Heart right ventricle (tissue), 16 donors: Measurements from ENCODE around the gene VRK1. TPM values are rescaled to one million over a fixed set of nuclear protein-coding genes. Genes with fewer than 3 reads are reported as not detected.

Experiments
- ATAC-seq, 8 donors: fragments of 200-7000 bp; cut with Tn5 transposase; one replicate each; pipeline ENCODE4 v1.9.1; 2020; ENCODE audit warnings: mild to moderate bottlenecking in 8 of 8, moderate library complexity in 8 of 8, moderate number of reproducible peaks in 1 of 8
- DNase-seq, 2 donors: peaks; one replicate each; pipeline ENCODE4 v3.0.0-alpha.2; 2020
- H3K27ac ChIP-seq, 10 donors: fragments of 200-600 bp; sonication (generic) in 2 of 10; one replicate each; pipeline versions ENCODE4 v1.5.0 to v1.8.0; 2020 to 2022; ENCODE audit warnings: mild to moderate bottlenecking in 3 of 10
- H3K27me3 ChIP-seq, 7 donors: fragments of 200-600 bp; one replicate each; pipeline ENCODE4 v1.8.0; 2021 to 2022; ENCODE audit warnings: mild to moderate bottlenecking in 2 of 7
- H3K36me3 ChIP-seq, 9 donors: fragments of 200-600 bp; sonication (generic) in 1 of 9; one replicate each; pipeline versions ENCODE4 v1.5.0 to v1.8.0; 2020 to 2022; ENCODE audit warnings: mild to moderate bottlenecking in 2 of 9
- H3K4me1 ChIP-seq, 9 donors: fragments of 200-600 bp; sonication (generic) in 1 of 9; one replicate each; pipeline versions ENCODE4 v1.5.0 to v1.8.0; 2020 to 2022; ENCODE audit warnings: mild to moderate bottlenecking in 4 of 9
- H3K4me3 ChIP-seq, 10 donors: fragments of 200-600 bp; sonication (generic) in 2 of 10; one replicate each; pipeline versions ENCODE4 v1.5.0 to v1.8.0; 2020 to 2022; ENCODE audit warnings: mild to moderate bottlenecking in 7 of 10, moderate library complexity in 2 of 10
- H3K9me3 ChIP-seq, 11 donors: fragments of 200-600 bp in 10 of 11; sonication (generic) in 2 of 11; one replicate each; pipeline versions ENCODE4 v1.5.0 to v1.8.0; 2013 to 2022; ENCODE audit warnings: mild to moderate bottlenecking in 2 of 11, control low read depth in 1 of 11, moderate library complexity in 1 of 11
- WGBS, 2 donors: extraction: QIAGEN DNeasy Blood & Tissue Kit; methylation state at CpG; one replicate each; pipeline ENCODE4 v1.1.7; 2013; ENCODE audit warnings: inconsistent platforms in 1 of 2; 5-methylcytosine and 5-hydroxymethylcytosine counted together
- intact Hi-C, 10 donors: fragments of 100-400 bp; cut with DNase I; formaldehyde crosslinking; loops; one replicate each; pipeline versions ENCODE4 v1.11.1 to v1.14.2; 2022
- polyA plus RNA-seq, 2 donors: library from polyadenylated mRNA; stranded (reverse); fragments of 200-250 nt; gene quantifications; one replicate each; pipeline ENCODE4 v1.2.3, GENCODE V29; 2013
- total RNA-seq, 10 donors: library from RNA; stranded (reverse); fragmentation: NEBNext Ultra II Directional in 3 of 10; extraction: Animal tissue kit (Norgen Biotek cat#: 25700) in 3 of 10; gene quantifications; one replicate each; pipeline versions ENCODE4 v1.2.1 to v1.2.4, GENCODE V29; 2021 to 2023
- TF ChIP-seq, protein P1 (sequence below), 9 donors: fragments of 200-600 bp; sonication (generic) in 2 of 9; IDR thresholded peaks; one replicate each; pipeline versions ENCODE4 v1.5.0 to v1.8.0; 2021 to 2022; ENCODE audit warnings: antibody characterized with exemption in 9 of 9, mild to moderate bottlenecking in 5 of 9, moderate library complexity in 1 of 9
- donor health status: Arrhythmogenic right ventricular cardiomyopathy.
- donor health status: ischemic (EF 13 %, LVEDD 7.1; RV severe dilation, severe dysfunction).
- donor health status: healthy with polysubstance abuse.
- donor health status: DM: no; HTN: yes; CAD: no.
- donor health status: DM: no; HTN: no; CAD: no.
- donor health status: ischemic (EF 25% LVEDD 6.9; RV normal size, moderate dysfunction).
- donor health status: ischemic (EF 25% LVEDD 5.7; RV mildly dilated, moderate dysfunction).
- donor health status: healthy.
- donor health status: DM: yes; HTN: yes; CAD: no.
- donor health status: Ischemic cardiomyopathy.
- donor health status: ischemic (EF 35%, LVEDD 5.7; RV mildly dilated, moderate dysfunction).
- donor health status: nonischemic (EF 11% LVEDD 7.7; RV severe dilation, severe dysfunction).
- donor health status: DM: yes; HTN: yes; CAD: no.
- donor health status: PGD.
- donor health status: ischemic (EF 29% LVEDD 5.4; RV normal size, mild dysfunction).
- donor health status: nonischemic (EF 23%, LVEDD 6.1; RV moderate dilation, normal function).

The VRK1 gene
- total and polyA plus RNA-seq, 12 donors: 2.3 to 9.7 (median 7.2) TPM

DNA sequence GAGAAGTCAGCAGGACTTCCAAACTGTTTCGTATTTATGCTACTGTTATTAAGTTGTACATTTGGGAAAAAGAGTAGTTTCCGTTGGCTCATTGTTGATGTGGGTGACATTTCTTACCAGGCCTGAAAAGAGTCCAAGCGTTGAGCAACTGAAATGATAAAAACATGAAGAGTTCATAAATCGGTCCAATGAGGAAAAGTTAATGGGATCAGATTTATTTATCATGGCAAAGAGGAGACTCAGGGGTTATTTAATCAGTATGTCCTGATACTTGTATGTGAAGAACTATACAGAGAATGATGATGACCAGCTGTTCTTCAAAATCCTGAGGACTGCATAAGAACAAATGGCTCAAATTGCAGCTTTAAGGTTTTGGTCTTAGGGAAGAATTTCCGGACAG is 7.7 kb downstream of the VRK1 start:
- H3K36me3 ChIP-seq: no peaks in the 10 kb centered on the region
- H3K27me3 ChIP-seq: no peaks in the 10 kb centered on the region
- 70 to 76% methylated on average over 5 of the region's 5 CpGs for WGBS, 2 donors
- TF ChIP-seq, protein P1, sequence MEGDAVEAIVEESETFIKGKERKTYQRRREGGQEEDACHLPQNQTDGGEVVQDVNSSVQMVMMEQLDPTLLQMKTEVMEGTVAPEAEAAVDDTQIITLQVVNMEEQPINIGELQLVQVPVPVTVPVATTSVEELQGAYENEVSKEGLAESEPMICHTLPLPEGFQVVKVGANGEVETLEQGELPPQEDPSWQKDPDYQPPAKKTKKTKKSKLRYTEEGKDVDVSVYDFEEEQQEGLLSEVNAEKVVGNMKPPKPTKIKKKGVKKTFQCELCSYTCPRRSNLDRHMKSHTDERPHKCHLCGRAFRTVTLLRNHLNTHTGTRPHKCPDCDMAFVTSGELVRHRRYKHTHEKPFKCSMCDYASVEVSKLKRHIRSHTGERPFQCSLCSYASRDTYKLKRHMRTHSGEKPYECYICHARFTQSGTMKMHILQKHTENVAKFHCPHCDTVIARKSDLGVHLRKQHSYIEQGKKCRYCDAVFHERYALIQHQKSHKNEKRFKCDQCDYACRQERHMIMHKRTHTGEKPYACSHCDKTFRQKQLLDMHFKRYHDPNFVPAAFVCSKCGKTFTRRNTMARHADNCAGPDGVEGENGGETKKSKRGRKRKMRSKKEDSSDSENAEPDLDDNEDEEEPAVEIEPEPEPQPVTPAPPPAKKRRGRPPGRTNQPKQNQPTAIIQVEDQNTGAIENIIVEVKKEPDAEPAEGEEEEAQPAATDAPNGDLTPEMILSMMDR (IDR thresholded peaks at IDR 0.05): no peak
- peaks cover 0 to 38% (median 5%) of the 10 kb centered on the region in 9 donors for H3K4me1 ChIP-seq
- no peak overlapping the region for H3K4me3 ChIP-seq
- H3K9me3 ChIP-seq: no peaks in the 10 kb centered on the region
- DNase-seq: no peak
- intact Hi-C loops: no loop called here
- no peak overlapping the region for H3K27ac ChIP-seq
- no peak for ATAC-seq

DNA sequence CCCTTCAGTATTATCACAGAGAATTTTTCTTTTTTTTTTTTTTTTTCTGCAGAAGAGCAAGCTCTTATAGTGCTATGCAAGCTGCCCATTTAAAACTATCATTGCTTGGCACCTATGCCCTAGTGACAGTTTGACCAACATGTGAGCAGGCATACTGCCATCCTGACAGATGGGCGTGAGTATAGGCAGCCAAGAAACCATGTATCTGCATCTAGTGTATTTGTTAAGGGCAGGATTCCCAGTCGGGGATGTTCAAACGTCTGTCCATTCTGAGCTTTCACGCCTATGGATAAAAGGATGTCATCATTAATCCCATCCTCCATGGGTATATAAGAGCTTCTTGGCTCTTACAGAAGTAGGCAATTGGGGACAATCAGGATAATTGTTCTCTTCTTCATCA is 8.8 kb downstream of the VRK1 start:
- ATAC-seq (peak; percentile 49 to 90 (median 70)), DNase-seq (peak in 1 of 2 donors; percentile 24)
- WGBS, 2 donors: 49 to 60% methylated on average over 4 of the region's 4 CpGs
- intact Hi-C loops: no loop called here
- H3K9me3 ChIP-seq: no peaks in the 10 kb centered on the region
- H3K27ac ChIP-seq: no peak overlapping the region
- peaks cover 0 to 38% (median 5%) of the 10 kb centered on the region in 9 donors for H3K4me1 ChIP-seq
- TF ChIP-seq, protein P1 (IDR thresholded peaks at IDR 0.05): no peak
- no peaks in the 10 kb centered on the region for H3K36me3 ChIP-seq
- no peak overlapping the region for H3K4me3 ChIP-seq
- H3K27me3 ChIP-seq: no peaks in the 10 kb centered on the region

DNA sequence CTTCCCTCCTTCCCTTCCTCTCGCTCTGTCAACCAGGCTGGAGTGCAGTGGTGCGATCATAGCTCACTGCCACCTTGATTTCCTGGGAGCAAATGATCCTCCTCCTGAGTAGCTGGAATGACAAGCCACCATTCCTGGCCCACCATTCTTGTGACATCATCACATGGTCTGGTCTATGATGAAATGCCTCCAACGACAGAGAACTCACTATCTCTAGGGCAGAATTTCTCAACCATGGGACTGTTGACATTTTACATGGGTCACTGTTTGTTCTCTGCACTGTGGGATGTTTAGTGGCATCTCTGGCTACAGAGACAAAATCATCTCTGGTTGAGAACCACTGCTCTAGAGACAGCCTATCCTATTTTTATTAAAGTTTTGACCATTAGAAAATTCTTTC is 9.7 kb downstream of the VRK1 start:
- TF ChIP-seq, protein P1 (IDR thresholded peaks at IDR 0.05): no peak
- 67 to 78% methylated on average over 3 of the region's 3 CpGs for WGBS, 2 donors
- H3K4me1 ChIP-seq: peaks cover 0 to 38% (median 5%) of the 10 kb centered on the region in 9 donors
- no peak overlapping the region for H3K4me3 ChIP-seq
- peak in 2 of 8 donors; percentile 46 to 71 for ATAC-seq
- DNase-seq: no peak
- H3K9me3 ChIP-seq: no peaks in the 10 kb centered on the region
- H3K27me3 ChIP-seq: no peaks in the 10 kb centered on the region
- H3K27ac ChIP-seq: no peak overlapping the region
- no peaks in the 10 kb centered on the region for H3K36me3 ChIP-seq
- intact Hi-C loops: no loop called here

DNA sequence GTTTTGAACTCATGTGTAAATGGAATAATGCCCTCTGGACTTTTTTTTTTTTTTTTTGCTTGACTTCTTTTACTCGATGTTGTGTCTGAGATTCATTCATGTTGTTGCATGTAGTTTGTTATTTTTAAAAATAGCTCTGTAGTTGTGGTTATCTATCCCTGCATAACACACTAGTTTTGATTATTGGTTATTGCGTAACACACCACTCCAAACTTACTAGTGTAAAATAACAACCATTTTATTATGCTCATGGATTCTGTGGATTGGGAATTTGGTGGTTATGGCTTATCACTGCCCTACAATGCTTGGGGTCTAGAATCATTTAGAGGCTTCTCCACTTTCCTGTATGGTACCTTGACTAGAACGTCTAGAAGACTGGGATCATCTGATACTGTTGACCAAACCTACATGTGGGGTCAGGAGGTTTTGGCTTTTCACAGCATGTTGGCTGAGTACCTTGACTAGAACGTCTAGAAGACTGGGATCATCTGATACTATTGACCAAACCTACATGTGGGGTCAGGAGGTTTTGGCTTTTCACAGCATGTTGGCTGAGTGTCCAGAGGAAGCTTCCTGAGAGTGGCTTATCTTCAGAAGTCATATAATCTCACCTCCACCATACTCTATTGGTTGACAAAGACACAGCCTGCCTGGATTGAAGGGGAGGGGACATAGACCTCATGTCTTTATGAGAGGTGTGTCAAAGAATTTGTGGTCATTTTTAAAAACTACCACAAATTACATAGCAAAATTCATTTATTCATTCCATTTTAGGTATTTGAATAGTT is 11.6 kb downstream of the VRK1 start:
- intact Hi-C loops: no loop called here
- TF ChIP-seq, protein P1 (IDR thresholded peaks at IDR 0.05): no peak
- Histone ChIP-seq H3K4me3 (no peak overlapping the region), H3K4me1 (peaks cover 0 to 33% (median 5%) of the 10 kb centered on the region in 9 donors), H3K27me3 (no peaks in the 10 kb centered on the region), H3K27ac (no peak overlapping the region), H3K36me3 (no peaks in the 10 kb centered on the region), H3K9me3 (no peaks in the 10 kb centered on the region)
- DNase-seq: no peak
- ATAC-seq: no peak
- 88 to 92% methylated on average over 4 of the region's 4 CpGs for WGBS, 2 donors
